SK-N-SH (cell line): ENCODE data around the gene IGF2. TPM values are rescaled to one million over a fixed set of nuclear protein-coding genes. Genes with fewer than 3 reads are reported as not detected.

Experiments
- CTCF ChIA-PET: fragments of 300-600, 350-600 bp; formaldehyde crosslinking; extraction: SDS; loops from one replicate; lab custom pipeline; 2021; lab: Yijun Ruan, JAX
- POLR2A ChIA-PET: fragments of 350-600 bp; sonication (Branson Sonifier 250); formaldehyde crosslinking; extraction: SDS; loops from one replicate; lab custom pipeline; 2020; ENCODE audit warnings: antibody characterized with exemption, inconsistent platforms; lab: Yijun Ruan, JAX
- DNase-seq: peaks from one replicate; pipeline ENCODE4 v3.0.0; 2012
- H2AFZ ChIP-seq: fragments of 200-600 bp; sonication (generic); 2 replicates; pipeline ENCODE4 v1.8.1; 2016; ENCODE audit warnings: antibody characterized with exemption, mild to moderate bottlenecking, low read depth
- H3F3A ChIP-seq: fragments of 200-600 bp; sonication (generic); replicated peaks from 2 replicates; pipeline ENCODE3; 2016; ENCODE audit warnings: antibody characterized with exemption, mild to moderate bottlenecking; ENCODE audit not compliant: insufficient read depth
- H3K27ac ChIP-seq, 2 experiments: fragments of 200-500 bp in 1 of 2; fragments of 200-600 bp in 1 of 2; sonication (Bioruptor generic) in 1 of 2; sonication (generic), shearing (Covaris generic) in 1 of 2; 2 replicates each; pipeline versions ENCODE4 v1.5.1 to v1.6.1; 2014 to 2016; ENCODE audit warnings: low read depth in 2 of 2, inconsistent platforms in 1 of 2, low read length in 1 of 2, mild to moderate bottlenecking in 1 of 2, mixed read lengths in 1 of 2
- H3K27me3 ChIP-seq: fragments of 200-600 bp; sonication (generic), shearing (Covaris generic); 2 replicates; pipeline ENCODE4 v1.6.1; 2016; ENCODE audit warnings: mixed run types; ENCODE audit not compliant: insufficient read depth
- H3K36me3 ChIP-seq, 2 experiments: fragments of 200-500 bp in 1 of 2; fragments of 200-600 bp in 1 of 2; sonication (Bioruptor generic) in 1 of 2; sonication (generic) in 1 of 2; replicated peaks in 1 of 2; 2 replicates each; pipeline versions ENCODE3 to v1.5.1; 2014 to 2016; ENCODE audit warnings: low read length in 1 of 2, mild to moderate bottlenecking in 1 of 2; ENCODE audit not compliant: insufficient read depth in 2 of 2, control insufficient read depth in 1 of 2
- H3K4me1 ChIP-seq, 2 experiments: fragments of 200-500 bp in 1 of 2; fragments of 200-600 bp in 1 of 2; sonication (Bioruptor generic) in 1 of 2; sonication (generic), shearing (Covaris generic) in 1 of 2; 2 replicates each; pipeline versions ENCODE4 v1.5.1 to v1.6.1; 2014 to 2016; ENCODE audit warnings: low read depth in 1 of 2, low read length in 1 of 2, mixed run types in 1 of 2; ENCODE audit not compliant: insufficient read depth in 2 of 2, control insufficient read depth in 1 of 2
- H3K4me2 ChIP-seq: fragments of 200-600 bp; sonication (generic), shearing (Covaris generic); 2 replicates; pipeline ENCODE4 v1.6.1; 2017; ENCODE audit warnings: mixed run types
- H3K4me3 ChIP-seq, 2 experiments: fragments of 200-500 bp in 1 of 2; fragments of 200-600 bp in 1 of 2; sonication (Bioruptor generic) in 1 of 2; sonication (generic), shearing (Covaris generic) in 1 of 2; 2 replicates each; pipeline versions ENCODE4 v1.5.1 to v1.8.1; 2014 to 2016; ENCODE audit warnings: low read depth in 2 of 2, inconsistent platforms in 1 of 2, low read length in 1 of 2, mild to moderate bottlenecking in 1 of 2, mixed read lengths in 1 of 2, moderate library complexity in 1 of 2
- H3K79me2 ChIP-seq: fragments of 200-600 bp; sonication (generic); 2 replicates; pipeline ENCODE4 v1.8.1; 2017; ENCODE audit warnings: mild to moderate bottlenecking; ENCODE audit not compliant: insufficient read depth
- H3K9ac ChIP-seq: fragments of 200-600 bp; sonication (generic); 2 replicates; pipeline ENCODE4 v1.6.1; 2017; ENCODE audit warnings: mixed run types
- H3K9me2 ChIP-seq: fragments of 200-600 bp; sonication (generic); 2 replicates; pipeline ENCODE4 v1.6.1; 2017; ENCODE audit warnings: mixed run types
- H3K9me3 ChIP-seq: fragments of 200-600 bp; sonication (generic); 2 replicates; pipeline ENCODE4 v1.6.1; 2017; ENCODE audit warnings: mixed run types, mild to moderate bottlenecking, moderate library complexity
- H4K20me1 ChIP-seq: fragments of 200-600 bp; sonication (generic); 2 replicates; pipeline ENCODE4 v1.6.1; 2017; ENCODE audit warnings: mild to moderate bottlenecking, mixed run types; ENCODE audit not compliant: insufficient read depth
- CHD2 ChIP-seq: fragments of 150-350 bp; IDR thresholded peaks from 2 replicates; pipeline ENCODE4 v1.6.1; 2018; ENCODE audit warnings: low read length; ENCODE audit not compliant: partially characterized antibody
- ELF1 ChIP-seq: IDR thresholded peaks from 2 replicates; pipeline ENCODE4 v1.4.0; 2012
- EP300 ChIP-seq, 2 experiments: IDR thresholded peaks; 2 replicates each; pipeline versions ENCODE4 v1.4.0 to v1.6.1; 2012; ENCODE audit warnings: borderline replicate concordance in 1 of 2, low read depth in 1 of 2, low read length in 1 of 2
- EZH2phosphoT487 ChIP-seq: fragments of 200-600 bp; sonication (generic); IDR thresholded peaks from 2 replicates; pipeline ENCODE4 v1.6.1; 2017; ENCODE audit warnings: low read depth, mixed run types, mild to moderate bottlenecking, antibody characterized with exemption, moderate library complexity, borderline replicate concordance
- FOSL2 ChIP-seq: IDR thresholded peaks from 2 replicates; pipeline ENCODE4 v1.4.0; 2012; ENCODE audit warnings: low read depth, mild to moderate bottlenecking, moderate library complexity, borderline replicate concordance
- MAX ChIP-seq: IDR thresholded peaks from 2 replicates; pipeline ENCODE4 v1.4.0; 2012; ENCODE audit warnings: low read depth
- MXI1 ChIP-seq: IDR thresholded peaks from 2 replicates; pipeline ENCODE4 v1.6.1; 2012; ENCODE audit warnings: mild to moderate bottlenecking, low read depth, low read length, improper control_type of control experiment
- POLR2AphosphoS5 ChIP-seq: IDR thresholded peaks from 2 replicates; pipeline ENCODE4 v1.6.1; 2012; ENCODE audit warnings: low read depth, low read length
- RCOR1 ChIP-seq: fragments of 150-350 bp; IDR thresholded peaks from 2 replicates; pipeline ENCODE4 v1.6.1; 2017; ENCODE audit warnings: antibody characterized with exemption, low read length
- REST ChIP-seq: IDR thresholded peaks from 2 replicates; pipeline ENCODE4 v1.6.1; 2012; ENCODE audit warnings: mild to moderate bottlenecking, low read depth, low read length, moderate library complexity
- RFX5 ChIP-seq: IDR thresholded peaks from 2 replicates; pipeline ENCODE4 v1.6.1; 2012; ENCODE audit warnings: mild to moderate bottlenecking, improper control_type of control experiment, low read length
- SIN3A ChIP-seq: IDR thresholded peaks from 2 replicates; pipeline ENCODE4 v1.6.1; 2012; ENCODE audit warnings: low read depth, mild to moderate bottlenecking, low read length, moderate library complexity, borderline replicate concordance
- TCF12 ChIP-seq: IDR thresholded peaks from 2 replicates; pipeline ENCODE4 v1.4.0; 2012
- TEAD4 ChIP-seq: IDR thresholded peaks from 2 replicates; pipeline ENCODE4 v1.4.0; 2012; ENCODE audit warnings: mild to moderate bottlenecking, borderline replicate concordance; ENCODE audit not compliant: insufficient read depth
- YY1 ChIP-seq: IDR thresholded peaks from 2 replicates; pipeline ENCODE4 v1.4.0; 2012; ENCODE audit warnings: low read depth, mild to moderate bottlenecking
- WGBS: methylation state at CpG from one replicate; pipeline ENCODE4 v1.1.6; 2017; ENCODE audit warnings: low lambda C conversion rate; 5-methylcytosine and 5-hydroxymethylcytosine counted together
- polyA plus RNA-seq, 3 experiments: library from polyadenylated mRNA; depleted of rRNA; stranded (reverse); fragments of >200 nt; gene quantifications; 2 replicates each; pipeline ENCODE4 v1.2.3, GENCODE V29; 2012
- TF ChIP-seq, protein P1 (sequence below): fragments of 150-350 bp; IDR thresholded peaks from 2 replicates; pipeline ENCODE4 v1.6.1; 2016; ENCODE audit warnings: mild to moderate bottlenecking, low read depth, low read length
- TF ChIP-seq, protein P2 (sequence below): IDR thresholded peaks from 2 replicates; pipeline ENCODE4 v1.4.0; 2012; ENCODE audit warnings: low read depth, borderline replicate concordance
- TF ChIP-seq, protein P3 (sequence below): fragments of 200-600 bp; sonication (generic); IDR thresholded peaks from 2 replicates; pipeline ENCODE4 v1.6.1; 2017; ENCODE audit warnings: antibody characterized with exemption, mild to moderate bottlenecking, moderate library complexity

IGF2 gene
- polyA plus RNA-seq, 1 of the 3 experiments (the other 2 are of a cell fraction): 0.05 TPM

GRCh38 chr11:2086239-2087040, 52.7 kb downstream of the IGF2 start:
- no peak overlapping the region for H3K4me3 ChIP-seq
- H4K20me1 ChIP-seq: no peaks in the 10 kb centered on the region
- WGBS: 59% methylated on average over 19 of the region's 26 CpGs
- no peaks in the 10 kb centered on the region for H3K36me3 ChIP-seq
- no peak overlapping the region for H2AFZ ChIP-seq
- no peak for DNase-seq
- TF ChIP-seq MXI1: no peak
- TF ChIP-seq RFX5: no peak
- no peak for TF ChIP-seq TEAD4
- TF ChIP-seq ELF1: no peak
- TF ChIP-seq, protein P1, sequence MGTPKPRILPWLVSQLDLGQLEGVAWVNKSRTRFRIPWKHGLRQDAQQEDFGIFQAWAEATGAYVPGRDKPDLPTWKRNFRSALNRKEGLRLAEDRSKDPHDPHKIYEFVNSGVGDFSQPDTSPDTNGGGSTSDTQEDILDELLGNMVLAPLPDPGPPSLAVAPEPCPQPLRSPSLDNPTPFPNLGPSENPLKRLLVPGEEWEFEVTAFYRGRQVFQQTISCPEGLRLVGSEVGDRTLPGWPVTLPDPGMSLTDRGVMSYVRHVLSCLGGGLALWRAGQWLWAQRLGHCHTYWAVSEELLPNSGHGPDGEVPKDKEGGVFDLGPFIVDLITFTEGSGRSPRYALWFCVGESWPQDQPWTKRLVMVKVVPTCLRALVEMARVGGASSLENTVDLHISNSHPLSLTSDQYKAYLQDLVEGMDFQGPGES: no peak
- TF ChIP-seq, protein P2, sequence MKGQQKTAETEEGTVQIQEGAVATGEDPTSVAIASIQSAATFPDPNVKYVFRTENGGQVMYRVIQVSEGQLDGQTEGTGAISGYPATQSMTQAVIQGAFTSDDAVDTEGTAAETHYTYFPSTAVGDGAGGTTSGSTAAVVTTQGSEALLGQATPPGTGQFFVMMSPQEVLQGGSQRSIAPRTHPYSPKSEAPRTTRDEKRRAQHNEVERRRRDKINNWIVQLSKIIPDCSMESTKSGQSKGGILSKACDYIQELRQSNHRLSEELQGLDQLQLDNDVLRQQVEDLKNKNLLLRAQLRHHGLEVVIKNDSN: no peak
- no peak for TF ChIP-seq MAX
- TF ChIP-seq CHD2: no peak
- no peak for TF ChIP-seq YY1
- no peak for TF ChIP-seq SIN3A
- no peak for TF ChIP-seq POLR2AphosphoS5
- TF ChIP-seq, protein P3, sequence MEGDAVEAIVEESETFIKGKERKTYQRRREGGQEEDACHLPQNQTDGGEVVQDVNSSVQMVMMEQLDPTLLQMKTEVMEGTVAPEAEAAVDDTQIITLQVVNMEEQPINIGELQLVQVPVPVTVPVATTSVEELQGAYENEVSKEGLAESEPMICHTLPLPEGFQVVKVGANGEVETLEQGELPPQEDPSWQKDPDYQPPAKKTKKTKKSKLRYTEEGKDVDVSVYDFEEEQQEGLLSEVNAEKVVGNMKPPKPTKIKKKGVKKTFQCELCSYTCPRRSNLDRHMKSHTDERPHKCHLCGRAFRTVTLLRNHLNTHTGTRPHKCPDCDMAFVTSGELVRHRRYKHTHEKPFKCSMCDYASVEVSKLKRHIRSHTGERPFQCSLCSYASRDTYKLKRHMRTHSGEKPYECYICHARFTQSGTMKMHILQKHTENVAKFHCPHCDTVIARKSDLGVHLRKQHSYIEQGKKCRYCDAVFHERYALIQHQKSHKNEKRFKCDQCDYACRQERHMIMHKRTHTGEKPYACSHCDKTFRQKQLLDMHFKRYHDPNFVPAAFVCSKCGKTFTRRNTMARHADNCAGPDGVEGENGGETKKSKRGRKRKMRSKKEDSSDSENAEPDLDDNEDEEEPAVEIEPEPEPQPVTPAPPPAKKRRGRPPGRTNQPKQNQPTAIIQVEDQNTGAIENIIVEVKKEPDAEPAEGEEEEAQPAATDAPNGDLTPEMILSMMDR: no peak
- TF ChIP-seq EZH2phosphoT487: no peak
- TF ChIP-seq TCF12: no peak
- TF ChIP-seq EP300 (IDR thresholded peaks at IDR 0.05; ENCODE audit: borderline replicate concordance in 1 of 2, low read depth in 1 of 2, low read length in 1 of 2): no peak
- TF ChIP-seq REST: no peak
- no peak for TF ChIP-seq FOSL2
- no peak for TF ChIP-seq RCOR1
- H3K9me2 ChIP-seq: no peaks in the 10 kb centered on the region
- H3K4me2 ChIP-seq: no peak overlapping the region
- no peaks in the 10 kb centered on the region for H3K9me3 ChIP-seq
- no peak overlapping the region for H3K27ac ChIP-seq
- CTCF ChIA-PET: interaction anchor here (2.4 kb wide), 1 partner anchor 64 kb away, joined by 8 read pairs; no protein-coding TSS in a partner anchor
- H3K4me1 ChIP-seq: no peaks in the 10 kb centered on the region; a peak in 1 of 4 replicates
- no peaks in the 10 kb centered on the region for H3K27me3 ChIP-seq
- H3F3A ChIP-seq: no peaks in the 10 kb centered on the region
- H3K9ac ChIP-seq: no peak overlapping the region
- POLR2A ChIA-PET: no interaction called here
- H3K79me2 ChIP-seq: no peaks in the 10 kb centered on the region
